Measurements from ENCODE around the gene ELMO2. TPM values are rescaled to one million over a fixed set of nuclear protein-coding genes. Genes with fewer than 3 reads are reported as not detected.

Gene ELMO2
- total RNA-seq, 2 donors from 2014 or later = 35.0 to 37.6 TPM

DNA sequence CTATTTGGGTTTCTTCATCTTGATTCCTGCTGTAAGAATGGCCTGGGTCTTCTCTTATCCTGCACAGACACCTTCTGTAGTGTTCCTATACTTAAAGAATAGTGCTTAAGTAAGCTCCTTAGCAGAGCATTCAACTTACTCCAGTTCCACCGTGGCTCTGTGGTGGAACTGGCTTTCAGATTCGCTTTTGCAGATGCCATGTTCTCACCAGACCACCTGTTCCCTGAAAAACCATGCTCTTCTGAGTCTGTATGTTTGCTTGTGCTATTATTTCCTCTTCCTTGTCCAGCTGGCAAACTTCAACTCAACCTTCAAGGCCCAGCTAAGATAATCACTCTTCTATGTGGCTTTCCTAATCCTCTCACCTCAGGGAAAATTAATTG lies 4.9 kb downstream of the ELMO2 start:
- intact Hi-C loops (cut with DNase I) = no loop called here
- no peaks in the 10 kb centered on the region for H3K27me3 ChIP-seq
- no peak for ATAC-seq
- peak overlapping the region; percentile 52 to 94 (median 65) for H3K27ac ChIP-seq
- WGBS, 2 donors = 23 to 24% methylated on average over 2 of the region's 2 CpGs
- peak in 1 of 3 donors; percentile 37 for TF ChIP-seq POLR2A (IDR thresholded peaks at IDR 0.05)
- TF ChIP-seq, protein P1, sequence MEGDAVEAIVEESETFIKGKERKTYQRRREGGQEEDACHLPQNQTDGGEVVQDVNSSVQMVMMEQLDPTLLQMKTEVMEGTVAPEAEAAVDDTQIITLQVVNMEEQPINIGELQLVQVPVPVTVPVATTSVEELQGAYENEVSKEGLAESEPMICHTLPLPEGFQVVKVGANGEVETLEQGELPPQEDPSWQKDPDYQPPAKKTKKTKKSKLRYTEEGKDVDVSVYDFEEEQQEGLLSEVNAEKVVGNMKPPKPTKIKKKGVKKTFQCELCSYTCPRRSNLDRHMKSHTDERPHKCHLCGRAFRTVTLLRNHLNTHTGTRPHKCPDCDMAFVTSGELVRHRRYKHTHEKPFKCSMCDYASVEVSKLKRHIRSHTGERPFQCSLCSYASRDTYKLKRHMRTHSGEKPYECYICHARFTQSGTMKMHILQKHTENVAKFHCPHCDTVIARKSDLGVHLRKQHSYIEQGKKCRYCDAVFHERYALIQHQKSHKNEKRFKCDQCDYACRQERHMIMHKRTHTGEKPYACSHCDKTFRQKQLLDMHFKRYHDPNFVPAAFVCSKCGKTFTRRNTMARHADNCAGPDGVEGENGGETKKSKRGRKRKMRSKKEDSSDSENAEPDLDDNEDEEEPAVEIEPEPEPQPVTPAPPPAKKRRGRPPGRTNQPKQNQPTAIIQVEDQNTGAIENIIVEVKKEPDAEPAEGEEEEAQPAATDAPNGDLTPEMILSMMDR (IDR thresholded peaks at IDR 0.05) = no peak
- DNase-seq = peak in 3 of 4 donors; percentile 29 to 53 (median 49)
- no peaks in the 10 kb centered on the region for H3K9me3 ChIP-seq
- H3K36me3 ChIP-seq (replicated peaks in 1 of 2; ENCODE audit: insufficient read depth in 1 of 2, low read depth in 2 of 2) = no peaks in the 10 kb centered on the region
- peaks cover 66% of the 10 kb centered on the region for H3K4me1 ChIP-seq
- no peak overlapping the region for H3K4me3 ChIP-seq

GRCh38 chr20:46400828-46401477 lies 5.5 kb downstream of the ELMO2 start:
- Histone ChIP-seq H3K9me3 (no peaks in the 10 kb centered on the region), H3K4me1 (peaks cover 68% of the 10 kb centered on the region), H3K27ac (peak overlapping the region; percentile 52 to 94 (median 65)), H3K4me3 (no peak overlapping the region), H3K36me3 (replicated peaks in 1 of 2; ENCODE audit: insufficient read depth in 1 of 2, low read depth in 2 of 2) (no peaks in the 10 kb centered on the region), H3K27me3 (no peaks in the 10 kb centered on the region)
- no peak for TF ChIP-seq POLR2A (IDR thresholded peaks at IDR 0.05)
- TF ChIP-seq, protein P1 (IDR thresholded peaks at IDR 0.05) = no peak
- ATAC-seq (no peak), DNase-seq (no peak)
- intact Hi-C loops (cut with DNase I) = no loop called here
- WGBS, 2 donors = 13 to 14% methylated on average over 6 of the region's 6 CpGs

- H3K27me3 ChIP-seq = no peaks in the 10 kb centered on the region
- H3K9me3 ChIP-seq = no peaks in the 10 kb centered on the region
- WGBS, 2 donors = 4 to 5% methylated on average over 4 of the region's 4 CpGs
- intact Hi-C loops (cut with DNase I) = no loop called here
- DNase-seq (peak in 3 of 4 donors; percentile 33 to 63 (median 40)), ATAC-seq (peak; percentile 67)
- H3K27ac ChIP-seq = peak overlapping the region; percentile 52 to 94 (median 65)
- no peak for TF ChIP-seq POLR2A (IDR thresholded peaks at IDR 0.05)
- TF ChIP-seq, protein P1 (IDR thresholded peaks at IDR 0.05) = no peak
- H3K4me1 ChIP-seq = peaks cover 71% of the 10 kb centered on the region
- H3K36me3 ChIP-seq (replicated peaks in 1 of 2; ENCODE audit: insufficient read depth in 1 of 2, low read depth in 2 of 2) = no peaks in the 10 kb centered on the region
- no peak overlapping the region for H3K4me3 ChIP-seq
Observed at GRCh38 chr20:46400253-46400652, 6.2 kb downstream of the ELMO2 start.

GRCh38 chr20:46399401-46399800 lies 7.0 kb downstream of the ELMO2 start:
- intact Hi-C loops (cut with DNase I) = no loop called here
- H3K36me3 ChIP-seq (replicated peaks in 1 of 2; ENCODE audit: insufficient read depth in 1 of 2, low read depth in 2 of 2) = no peaks in the 10 kb centered on the region
- DNase-seq (peak in 2 of 4 donors; percentile 19 to 25), ATAC-seq (peak; percentile 56)
- TF ChIP-seq POLR2A (IDR thresholded peaks at IDR 0.05) = peak in 1 of 3 donors; percentile 37
- TF ChIP-seq, protein P1 (IDR thresholded peaks at IDR 0.05) = no peak
- peak overlapping the region; percentile 63 to 94 (median 68) for H3K27ac ChIP-seq
- no peaks in the 10 kb centered on the region for H3K9me3 ChIP-seq
- H3K27me3 ChIP-seq = no peaks in the 10 kb centered on the region
- WGBS, 2 donors = 15 to 20% methylated on average over 3 of the region's 3 CpGs
- H3K4me1 ChIP-seq = peaks cover 73% of the 10 kb centered on the region
- no peak overlapping the region for H3K4me3 ChIP-seq

DNA sequence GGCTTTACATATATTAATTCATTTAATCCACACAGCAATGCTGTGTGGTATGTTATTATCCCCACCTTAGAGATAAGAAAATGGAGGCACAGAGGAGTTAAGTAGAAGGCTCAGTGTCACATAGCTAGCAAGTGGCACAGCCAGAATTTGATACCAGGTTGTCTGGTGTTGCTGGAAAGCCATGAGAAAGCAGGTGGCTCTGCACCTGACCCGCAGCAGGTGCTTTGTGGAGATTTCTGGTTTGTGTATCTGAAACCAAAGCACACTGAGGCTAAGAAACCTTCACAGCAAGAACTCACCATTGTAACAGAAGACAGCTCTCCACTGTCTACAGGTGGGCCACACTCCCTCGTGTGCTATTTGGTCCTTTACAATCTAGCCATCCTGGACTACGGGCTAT lies 7.5 kb downstream of the ELMO2 start:
- 39 to 61% methylated on average over 3 of the region's 3 CpGs for WGBS, 2 donors
- H3K4me3 ChIP-seq = no peak overlapping the region
- H3K27ac ChIP-seq = peak overlapping the region; percentile 63 to 94 (median 68)
- ATAC-seq (no peak), DNase-seq (peak in 2 of 4 donors; percentile 31 to 66)
- no peaks in the 10 kb centered on the region for H3K27me3 ChIP-seq
- TF ChIP-seq, protein P1 (IDR thresholded peaks at IDR 0.05) = no peak
- TF ChIP-seq POLR2A (IDR thresholded peaks at IDR 0.05) = no peak
- peaks cover 72% of the 10 kb centered on the region for H3K4me1 ChIP-seq
- H3K9me3 ChIP-seq = no peaks in the 10 kb centered on the region
- intact Hi-C loops (cut with DNase I) = no loop called here
- H3K36me3 ChIP-seq (replicated peaks in 1 of 2; ENCODE audit: insufficient read depth in 1 of 2, low read depth in 2 of 2) = no peaks in the 10 kb centered on the region
